PFSK-1 (cell line): Measurements from ENCODE around the gene DKC1.

ENCODE experiments used
- POLR2AphosphoS5 ChIP-seq: IDR thresholded peaks from 2 replicates; pipeline ENCODE4 v1.6.1; 2012; ENCODE audit warnings: low read depth, mild to moderate bottlenecking, control low read depth, low read length, moderate library complexity
- REST ChIP-seq, 2 experiments: IDR thresholded peaks; 2 replicates each; pipeline versions ENCODE4 v1.6.1 to v1.8.0; 2011 to 2012; ENCODE audit warnings: low read depth in 2 of 2, low read length in 2 of 2, control low read depth in 1 of 2, inconsistent platforms in 1 of 2, mild to moderate bottlenecking in 1 of 2, moderate library complexity in 1 of 2; ENCODE audit not compliant: insufficient read depth in 1 of 2
- TAF1 ChIP-seq: IDR thresholded peaks from 2 replicates; pipeline ENCODE4 v1.6.1; 2012; ENCODE audit warnings: low read length, control low read depth, borderline replicate concordance; ENCODE audit not compliant: insufficient read depth

GRCh38 chrX:154717824-154718223 lies 44.8 kb upstream of the DKC1 start:
- TF ChIP-seq REST (IDR thresholded peaks at IDR 0.05; ENCODE audit: insufficient read depth in 1 of 2, low read depth in 2 of 2, low read length in 2 of 2) (no peak), POLR2AphosphoS5 (no peak), TAF1 (no peak)
